ENCODE data around the gene SLC4A8.

Gene SLC4A8

DNA sequence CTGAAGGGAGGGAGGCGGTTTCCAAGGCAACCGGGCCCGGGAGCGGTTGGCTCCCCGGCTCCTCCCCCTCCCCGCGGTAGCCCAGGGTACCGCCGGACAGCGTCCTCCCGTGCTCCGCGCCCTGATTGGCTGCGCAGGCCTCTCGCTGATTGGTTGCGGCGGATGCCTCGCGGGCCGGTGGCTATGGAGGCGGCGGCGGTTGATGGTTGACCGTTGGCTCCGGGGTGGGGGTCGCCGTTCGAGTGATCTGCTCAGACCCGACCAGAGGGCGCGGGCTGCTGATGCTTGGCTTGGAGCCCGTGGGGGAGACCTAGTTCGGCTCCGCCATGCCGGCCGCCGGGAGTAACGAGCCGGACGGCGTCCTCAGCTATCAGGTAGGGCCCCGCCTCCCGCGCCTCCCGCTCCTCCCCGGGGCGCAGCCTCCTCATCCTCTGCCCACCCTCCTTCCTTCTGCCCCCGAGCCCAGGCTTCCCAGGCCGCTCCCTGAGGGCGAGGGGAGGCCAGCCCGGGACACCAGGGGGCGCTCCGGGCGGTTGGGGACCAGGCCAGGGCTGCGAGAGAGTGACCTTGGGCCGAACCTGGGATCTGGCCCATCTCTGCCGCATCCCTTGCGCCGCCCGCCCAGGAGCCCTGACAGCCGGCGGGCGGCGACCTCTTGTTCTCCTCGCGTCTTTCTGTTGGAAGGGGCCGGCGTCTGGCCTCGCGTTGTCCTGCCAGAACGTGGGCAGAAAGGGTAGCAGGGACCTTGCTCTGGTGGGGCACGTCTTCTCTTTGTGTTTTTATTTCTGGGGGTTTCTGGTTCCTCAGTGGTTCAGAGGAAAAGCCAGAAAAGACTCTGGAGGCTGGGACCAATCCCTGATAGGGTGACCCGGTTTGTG, at the start of gene SLC4A8:
SLC4A8 (plus strand) TSS at position 170 of the 878 bp plus-strand sequence; CDS start at position 327, 157 bp downstream.
- DNase-seq (ENCODE audit: low read depth in 3 of 3, low spot score in 1 of 3), result peak; percentile 21 to 50 (median 41)

DNA sequence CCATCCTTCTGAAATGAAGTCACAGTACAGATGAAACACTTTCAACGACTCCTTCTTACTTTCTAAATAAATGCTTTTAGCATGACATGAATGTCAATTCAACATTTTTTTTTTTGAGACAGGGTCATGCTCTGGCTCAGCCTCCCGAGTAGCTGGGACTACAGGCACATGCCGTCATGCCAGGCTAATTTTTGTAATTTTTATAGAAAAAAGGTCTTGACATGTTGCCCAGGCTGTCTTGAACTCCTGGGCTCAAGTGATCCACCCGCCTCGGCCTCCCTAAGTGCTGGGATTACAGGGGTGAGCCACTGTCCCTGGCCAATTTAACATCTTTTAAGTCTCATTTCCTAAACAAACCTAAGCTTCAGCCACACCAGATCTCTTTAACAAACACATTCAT, 49.8 kb upstream of the SLC4A8 start:
- DNase-seq (ENCODE audit: low read depth in 3 of 3, low spot score in 1 of 3), result no peak

DNA sequence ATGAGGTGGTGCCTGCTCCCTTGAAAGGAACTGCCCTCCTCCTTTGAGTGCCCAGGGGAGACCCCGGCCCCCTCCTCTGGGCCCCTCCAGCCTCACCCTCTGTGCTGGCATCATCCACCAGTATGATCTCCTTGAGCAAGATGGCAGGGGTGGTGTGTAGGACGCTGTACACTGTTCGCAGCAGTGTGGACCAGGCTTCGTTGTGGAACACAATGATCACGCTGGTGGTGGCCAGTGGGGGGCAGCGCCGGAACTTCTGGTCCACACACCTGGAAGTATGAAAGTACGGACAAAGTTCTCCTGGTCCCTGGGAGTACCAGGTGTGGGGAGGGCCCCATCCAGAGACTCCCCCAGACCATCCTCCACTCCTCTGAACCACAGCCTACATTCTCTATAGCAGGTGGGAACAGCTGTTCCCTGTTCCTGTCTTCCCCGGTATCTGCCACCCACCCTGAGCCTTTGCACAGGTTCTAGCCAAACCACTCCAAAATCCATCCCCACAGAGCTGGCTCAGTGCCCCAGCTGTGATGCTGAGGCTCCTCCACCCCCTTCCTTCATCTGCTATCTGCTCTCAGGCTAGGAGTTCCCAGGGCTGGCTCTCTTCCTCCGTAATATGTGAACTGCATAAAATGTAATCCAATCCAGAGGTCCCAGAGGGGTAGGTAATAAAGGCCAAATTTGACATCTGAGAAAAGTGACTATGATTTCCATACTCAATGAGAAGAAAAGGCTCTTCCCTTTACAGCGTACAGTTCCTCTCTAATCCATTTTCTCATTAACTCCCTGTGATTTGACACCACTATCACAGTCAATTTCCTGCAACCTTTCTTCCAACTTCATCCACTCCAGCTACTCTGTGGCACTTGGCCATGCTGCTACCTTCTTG, 47.3 kb upstream of the SLC4A8 start:
- DNase-seq (ENCODE audit: low read depth in 3 of 3, low spot score in 1 of 3), result no peak

DNA sequence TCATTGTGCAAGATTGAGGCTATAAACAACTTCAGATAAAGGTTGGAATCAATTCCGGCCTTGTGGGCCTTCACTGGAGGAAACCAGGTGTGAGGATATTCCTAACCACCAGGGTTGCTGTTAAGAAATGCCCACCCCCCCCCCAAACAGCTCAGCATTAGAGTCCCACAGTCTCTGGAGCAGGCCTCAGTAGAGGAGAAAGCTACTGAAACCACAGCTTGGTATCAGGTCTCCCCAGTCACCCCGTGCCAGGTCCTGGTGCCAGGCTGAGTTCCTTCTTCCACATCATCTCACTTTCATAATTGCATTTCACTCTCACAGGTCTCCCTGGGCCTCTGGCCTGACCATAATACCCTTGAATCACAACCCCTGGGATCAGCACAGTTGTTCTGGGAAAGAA, 45.9 kb upstream of the SLC4A8 start:
- no peak for DNase-seq (ENCODE audit: low read depth in 3 of 3, low spot score in 1 of 3)

DNA sequence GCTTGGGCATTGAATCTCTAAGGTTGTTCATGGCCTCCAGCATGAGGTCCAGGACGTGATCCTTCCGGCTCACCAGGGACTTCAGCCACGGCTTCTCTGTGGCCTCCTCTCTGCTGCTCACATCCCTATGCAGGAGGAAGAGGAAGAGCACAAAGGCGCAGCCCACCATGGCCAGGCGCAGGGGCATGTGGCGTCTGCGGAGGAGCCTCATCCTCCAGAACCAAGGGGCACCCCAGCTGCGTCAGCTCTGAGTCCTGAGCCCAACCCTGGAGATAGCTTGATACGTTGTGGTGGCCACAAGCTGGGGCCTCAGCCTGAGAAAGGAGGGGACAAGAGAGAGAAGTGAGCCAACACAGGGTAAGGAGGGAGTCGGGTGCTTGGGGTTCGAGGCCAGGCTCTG, 45.1 kb upstream of the SLC4A8 start:
- DNase-seq (ENCODE audit: low read depth in 3 of 3, low spot score in 1 of 3), result no peak

DNA sequence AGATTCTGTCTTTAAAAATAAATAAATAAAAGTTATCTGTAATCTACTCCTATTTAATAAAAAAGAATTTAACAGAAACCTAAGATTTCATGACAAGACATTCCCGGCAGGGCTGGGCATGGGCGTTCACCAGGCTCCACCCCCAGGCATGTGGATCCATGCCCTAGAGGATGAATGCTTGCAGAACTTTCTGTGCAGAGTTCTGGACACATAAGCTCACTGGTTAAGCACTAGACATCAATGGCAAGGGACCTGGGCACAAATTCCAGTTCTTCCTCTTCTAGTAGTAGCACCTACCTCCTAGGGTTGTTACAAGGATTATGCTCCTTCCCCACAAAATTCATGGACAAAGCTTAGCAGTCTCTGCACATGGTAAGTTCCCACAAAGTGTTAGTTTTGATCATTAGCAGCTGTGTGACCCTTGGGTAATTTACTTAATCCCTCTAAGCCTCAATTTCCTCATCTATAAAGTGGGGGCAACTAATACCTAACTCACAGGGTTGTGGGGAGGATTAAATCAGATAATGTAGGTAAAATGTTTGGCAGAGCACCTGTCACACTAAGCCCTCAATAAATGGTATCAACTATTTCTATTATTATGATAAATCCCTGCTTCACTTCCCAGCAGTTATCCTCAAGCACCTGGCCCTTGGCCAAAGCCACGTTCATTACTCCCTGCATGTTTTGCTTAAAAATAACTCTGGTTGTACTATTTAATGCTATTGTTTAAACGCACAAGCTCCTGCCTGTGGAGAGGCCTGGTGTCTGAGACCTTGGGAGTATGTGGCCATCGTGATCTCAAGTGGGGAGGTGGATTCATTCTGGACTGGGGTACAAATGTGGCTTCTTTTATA, 43.2 kb upstream of the SLC4A8 start:
- no peak for DNase-seq (ENCODE audit: low read depth in 3 of 3, low spot score in 1 of 3)

DNA sequence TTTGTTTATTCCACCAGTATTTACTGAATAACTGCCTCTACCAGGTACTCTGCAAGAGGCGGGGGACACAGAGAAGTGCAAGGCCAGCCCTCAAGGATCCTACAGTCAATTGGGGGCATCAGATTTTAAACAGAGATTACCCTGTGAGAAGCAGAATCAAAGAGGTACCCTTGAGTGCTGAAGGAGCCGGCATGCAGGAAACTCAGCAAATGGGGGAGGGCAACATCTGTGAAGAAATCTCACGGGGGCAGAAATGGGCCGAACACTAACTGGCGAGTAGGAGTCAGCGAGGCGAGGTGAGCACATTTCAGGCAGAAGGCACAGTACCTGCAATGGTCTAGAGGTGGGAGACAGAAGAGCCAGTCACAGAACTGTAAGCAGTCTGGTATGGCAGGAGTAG, 42.5 kb upstream of the SLC4A8 start:
- no peak for DNase-seq (ENCODE audit: low read depth in 3 of 3, low spot score in 1 of 3)

DNA sequence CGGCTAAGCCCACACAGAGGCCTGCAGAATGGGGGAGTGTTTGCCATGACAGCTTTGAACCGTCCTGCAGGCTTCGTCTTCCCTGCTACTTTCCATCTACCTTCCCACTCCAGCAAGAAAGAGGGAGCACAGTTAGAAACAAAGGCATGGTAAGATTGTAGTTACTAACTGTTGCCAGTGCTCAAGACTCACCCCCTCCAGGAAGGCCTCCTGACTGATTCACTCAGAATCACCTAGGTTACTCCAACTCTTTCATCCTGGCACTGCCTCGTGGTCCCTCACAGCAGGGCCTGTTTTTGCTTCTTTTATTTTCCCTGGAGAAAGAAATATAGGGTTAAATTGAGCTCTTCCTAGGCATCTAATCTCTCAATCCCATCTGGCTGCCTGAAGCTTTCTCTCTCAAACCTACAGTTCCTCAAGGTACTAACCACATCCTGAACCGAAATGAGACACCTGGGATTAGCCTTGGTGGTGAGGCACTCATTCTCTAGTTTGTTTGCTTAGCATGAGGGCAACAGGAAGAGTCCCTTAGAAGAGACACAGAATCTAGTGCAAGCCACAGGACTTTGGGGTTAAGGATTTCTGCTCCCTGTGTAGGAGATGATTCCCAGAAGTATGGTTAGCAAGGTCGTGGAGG, 41.2 kb upstream of the SLC4A8 start:
- DNase-seq (ENCODE audit: low read depth in 3 of 3, low spot score in 1 of 3), result no peak

DNA sequence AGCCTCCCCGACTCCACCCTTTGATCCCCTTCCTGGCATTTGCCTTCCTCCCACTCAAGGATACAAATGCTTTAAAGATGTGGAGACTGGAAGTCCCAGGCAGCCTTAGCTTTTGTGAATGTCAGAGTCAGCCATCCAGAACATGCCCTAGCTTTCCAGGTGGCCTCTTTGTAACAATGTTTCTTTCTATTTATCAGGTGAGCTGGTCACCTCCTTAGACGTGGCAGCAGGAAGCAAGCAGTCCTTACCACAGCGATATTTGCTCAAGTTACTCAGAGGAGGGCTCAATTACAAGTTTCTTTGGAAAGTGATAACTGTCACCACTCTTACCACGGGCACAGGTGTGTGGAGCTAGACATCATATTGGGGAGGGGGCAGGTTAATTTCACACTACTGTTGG, 38.3 kb upstream of the SLC4A8 start:
- no peak for DNase-seq (ENCODE audit: low read depth in 3 of 3, low spot score in 1 of 3)

DNA sequence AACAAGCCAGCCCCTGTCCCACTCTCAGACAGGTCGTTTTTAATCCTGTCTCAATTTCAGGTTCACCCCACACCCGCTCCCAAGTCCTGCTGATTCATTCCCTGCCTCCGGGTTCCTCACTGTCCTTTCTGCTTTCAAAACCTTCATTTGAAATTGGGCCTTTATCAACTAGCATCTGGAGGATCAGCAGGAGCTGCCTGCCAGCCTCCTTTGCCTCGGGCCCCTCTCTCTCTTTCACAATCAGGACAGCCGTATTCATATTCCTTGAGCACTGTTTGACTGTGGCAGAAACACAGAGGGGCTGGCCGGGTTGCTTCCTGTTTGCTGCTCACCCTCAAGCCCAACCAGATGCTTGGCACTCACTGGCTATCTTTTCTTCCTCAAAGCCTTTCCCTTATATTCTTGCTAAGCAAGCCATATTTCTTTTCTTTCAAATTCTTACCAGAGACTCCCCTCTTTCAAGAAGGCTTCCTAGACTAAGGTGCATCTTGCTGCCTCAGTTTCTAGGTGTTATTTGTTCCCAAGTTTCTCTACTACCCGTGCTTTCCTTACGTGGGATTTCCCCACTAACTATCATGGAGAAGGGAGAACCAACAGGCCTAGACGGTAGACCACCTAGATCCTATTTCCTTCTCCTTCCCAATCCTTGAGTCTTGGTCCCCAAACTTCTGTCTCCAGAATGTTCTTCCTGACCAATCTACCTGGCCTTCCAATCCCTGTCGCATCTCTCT, 36.4 kb upstream of the SLC4A8 start:
- DNase-seq (ENCODE audit: low read depth in 3 of 3, low spot score in 1 of 3), result no peak

DNA sequence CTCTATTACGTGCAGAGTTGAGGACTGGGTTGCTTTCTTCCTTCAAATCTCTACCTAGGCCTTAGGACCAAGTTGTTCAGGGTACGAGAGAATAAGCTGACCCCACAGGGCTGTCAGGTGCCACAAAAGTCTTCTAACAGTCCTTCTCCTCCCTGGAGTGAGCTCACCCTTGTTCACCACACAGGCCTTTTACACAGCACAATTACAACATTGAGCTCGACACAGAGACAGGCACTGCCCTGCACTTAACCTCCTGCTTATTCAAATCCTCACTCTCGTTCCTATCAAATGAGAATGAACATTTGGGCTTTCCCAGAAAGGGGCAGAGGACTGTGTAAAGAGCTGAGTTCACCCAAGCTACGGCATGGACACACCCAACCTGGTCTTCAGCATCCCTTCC, 35.8 kb upstream of the SLC4A8 start:
- no peak for DNase-seq (ENCODE audit: low read depth in 3 of 3, low spot score in 1 of 3)

DNA sequence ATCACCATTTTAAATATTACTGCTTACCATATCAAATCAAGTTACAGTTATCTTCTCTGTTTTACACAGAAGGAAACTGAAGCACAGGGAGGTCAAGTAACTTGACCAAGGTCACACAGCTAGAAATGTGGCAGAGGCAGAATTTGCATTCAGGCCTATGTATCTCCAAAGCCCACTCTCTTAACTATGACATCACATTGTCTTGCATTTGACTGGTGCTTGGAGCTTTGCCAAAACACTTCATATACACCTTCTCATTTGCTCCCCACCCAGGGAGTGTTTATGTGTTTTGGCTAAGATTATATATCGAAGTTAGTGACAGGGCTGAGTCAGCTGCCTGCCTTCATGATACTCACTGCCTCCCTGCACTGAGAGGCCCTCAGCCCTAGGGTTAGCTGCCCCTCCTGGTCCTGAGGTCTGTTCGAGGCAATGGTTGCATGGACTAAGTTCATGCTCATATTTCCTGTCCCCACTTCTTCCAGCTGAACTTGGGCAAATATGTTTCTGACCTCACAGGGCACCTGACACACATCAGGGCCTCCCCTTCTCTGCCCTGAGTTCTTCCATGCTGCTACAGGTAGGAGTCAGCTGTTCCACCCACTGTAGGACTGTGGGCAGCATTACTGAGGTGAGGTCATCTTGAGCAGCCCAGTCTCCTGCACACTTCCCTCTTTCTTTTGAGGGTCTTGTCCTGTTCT, 35.2 kb upstream of the SLC4A8 start:
- no peak for DNase-seq (ENCODE audit: low read depth in 3 of 3, low spot score in 1 of 3)

DNA sequence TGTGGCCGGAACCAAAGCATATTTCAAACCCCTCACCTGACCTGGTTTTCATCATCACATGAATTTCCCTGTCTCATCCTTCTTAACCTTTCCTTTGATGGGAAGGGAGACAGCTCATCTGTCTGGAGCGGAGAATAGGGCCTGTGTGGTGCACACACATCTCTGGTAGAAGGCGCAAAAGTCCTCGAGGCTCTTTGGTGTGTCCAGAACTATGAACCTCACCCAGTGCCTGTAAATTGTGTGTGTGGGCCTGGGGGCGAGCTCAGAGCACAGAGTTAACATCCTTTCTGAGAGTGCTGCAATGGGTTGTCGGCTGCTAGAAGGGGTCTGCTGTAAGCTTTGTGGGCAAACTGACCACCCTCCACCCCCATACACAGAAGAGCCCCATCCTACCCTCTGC, 34.2 kb upstream of the SLC4A8 start:
- no peak for DNase-seq (ENCODE audit: low read depth in 3 of 3, low spot score in 1 of 3)

DNA sequence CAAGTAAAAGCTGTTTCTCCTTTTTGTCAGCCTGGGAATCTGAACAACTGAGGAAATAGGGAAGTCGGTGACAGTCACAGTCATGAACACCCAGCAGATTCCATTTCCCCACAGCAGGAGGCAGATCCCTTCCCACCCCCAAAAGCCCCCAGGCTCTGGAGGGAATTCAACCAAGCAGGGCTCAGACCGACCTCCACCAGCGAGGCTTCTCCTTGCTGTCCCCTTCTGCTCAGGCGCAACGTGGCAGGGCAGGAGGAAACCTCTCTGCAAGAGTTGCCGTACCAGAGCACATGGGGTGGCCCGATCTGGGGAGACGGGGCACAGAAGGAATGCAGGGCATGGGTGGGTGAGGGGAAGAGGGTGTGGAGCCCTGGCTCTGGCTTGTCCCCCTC, 33.7 kb upstream of the SLC4A8 start:
- DNase-seq (ENCODE audit: low read depth in 3 of 3, low spot score in 1 of 3), result no peak

DNA sequence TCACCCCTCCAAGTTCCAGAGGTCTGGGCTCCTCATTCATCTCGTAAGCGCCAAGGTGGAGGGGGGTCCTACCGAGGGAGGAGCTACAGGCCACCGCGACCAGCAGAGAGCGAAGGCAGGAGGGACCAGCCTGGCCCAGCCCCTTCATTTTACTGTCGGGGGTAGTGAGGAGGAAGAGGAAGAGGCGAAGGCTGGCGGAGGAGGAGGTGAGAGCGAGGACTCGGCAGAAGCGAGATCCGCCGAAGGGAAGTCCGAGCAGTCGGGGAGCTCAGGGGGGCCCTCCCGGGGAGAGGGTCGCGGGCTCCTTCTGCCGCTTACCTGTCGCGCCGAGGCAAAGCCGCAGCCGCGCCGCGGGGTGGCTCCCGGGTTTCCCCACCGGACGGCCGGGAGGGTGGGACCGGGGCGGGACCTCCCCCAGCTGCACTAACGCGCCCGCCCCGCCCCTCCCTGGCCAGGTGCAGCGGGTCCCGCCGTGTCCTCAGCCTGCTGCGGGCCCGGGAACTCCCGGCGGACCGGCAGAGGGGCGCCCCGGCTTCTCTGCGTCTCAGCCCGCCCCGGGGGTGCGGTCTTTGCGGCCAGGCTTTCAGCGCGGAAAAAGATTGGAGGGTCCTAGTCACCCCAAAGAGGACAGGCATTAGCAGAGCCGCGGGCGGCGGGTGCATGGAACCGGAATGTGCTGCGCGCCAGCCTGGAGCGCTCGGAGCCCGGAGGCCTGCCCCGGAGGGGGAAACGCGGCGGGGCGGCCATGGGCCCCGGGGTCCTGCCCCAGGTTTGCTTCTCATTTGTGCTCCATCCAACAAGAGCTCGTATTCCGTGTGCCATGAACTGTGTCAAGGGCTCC, 33.1 kb upstream of the SLC4A8 start, which contains the start of gene GALNT6:
GALNT6 (minus strand) TSS at position 124 of the 841 bp plus-strand sequence. CDS start 11,625 bp downstream, outside the sequence.
- DNase-seq (ENCODE audit: low read depth in 3 of 3, low spot score in 1 of 3), result peak; percentile 40 to 63 (median 40)

DNA sequence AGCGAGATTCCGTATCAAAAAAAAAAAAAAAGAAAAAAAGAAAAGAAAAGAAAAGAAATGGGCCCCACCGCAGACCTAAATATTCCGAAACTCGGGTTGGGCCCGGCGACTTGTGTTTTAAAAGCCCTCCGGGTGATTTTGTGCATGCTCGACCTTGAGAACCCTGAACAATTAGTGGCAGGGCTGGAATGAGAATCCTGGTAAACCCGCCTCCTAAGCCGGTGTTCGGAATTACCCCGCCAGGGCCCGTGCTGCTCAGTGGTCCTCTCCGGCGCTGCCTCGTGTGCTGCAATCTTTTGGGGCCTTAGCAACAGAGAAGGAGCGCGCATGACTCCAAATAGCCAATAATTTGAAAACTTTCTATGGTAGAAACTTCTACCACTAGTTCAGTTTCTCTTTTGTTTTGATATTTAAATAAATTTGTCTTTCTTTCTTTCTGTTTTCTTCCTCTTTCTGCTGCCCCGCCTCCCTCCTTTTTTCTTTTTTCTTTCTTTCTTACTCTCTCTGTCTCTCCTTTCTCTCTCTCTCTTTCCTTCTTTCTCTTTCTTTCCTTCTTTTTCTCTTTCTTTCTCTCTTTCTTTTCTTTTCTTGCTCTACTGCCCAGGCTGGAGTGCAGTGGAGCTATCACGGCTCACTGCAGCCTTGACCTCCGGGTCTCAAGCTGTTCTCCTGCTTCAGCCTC, 31.9 kb upstream of the SLC4A8 start:
- no peak for DNase-seq (ENCODE audit: low read depth in 3 of 3, low spot score in 1 of 3)

DNA sequence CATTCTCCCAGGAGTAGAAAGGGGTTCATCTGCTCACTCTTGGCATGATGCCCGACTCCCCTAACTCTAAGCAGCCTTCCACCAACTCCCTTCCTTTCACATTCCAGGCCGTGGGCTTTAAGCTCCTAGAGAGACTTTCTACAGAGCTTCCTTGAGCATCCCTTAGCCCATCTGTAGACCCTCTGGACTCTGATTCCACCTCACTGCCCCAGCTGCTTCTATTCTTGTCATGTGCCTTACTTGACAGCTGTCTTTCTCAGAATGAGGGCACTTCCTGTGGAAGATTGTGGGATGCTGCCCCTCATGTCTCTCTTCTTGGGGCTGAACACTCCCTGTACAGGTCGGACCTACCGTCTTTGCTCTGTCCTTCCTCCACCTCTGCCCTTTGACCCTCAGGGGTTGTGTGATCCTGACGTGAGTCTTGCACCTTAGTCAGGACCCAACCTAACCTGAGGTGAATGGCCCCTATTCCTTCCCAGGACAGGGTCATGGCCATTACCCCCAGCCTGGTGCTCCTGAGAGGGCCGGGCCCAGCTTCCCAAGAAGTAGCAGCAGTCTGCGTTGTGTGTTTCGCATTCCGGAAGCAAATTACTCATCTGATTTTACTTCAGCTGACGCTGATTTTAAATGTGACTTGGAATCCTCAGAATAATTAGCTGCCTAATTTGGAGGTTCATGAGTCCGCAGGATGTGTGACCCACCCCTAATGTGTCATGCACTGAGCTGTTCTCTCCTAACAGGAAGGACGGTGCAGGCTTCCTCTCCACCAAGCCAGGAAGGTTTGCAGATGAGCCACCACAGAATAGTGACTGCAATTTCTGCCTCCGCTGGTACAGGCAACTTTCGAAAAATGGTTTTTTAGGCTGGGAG, 30.7 kb upstream of the SLC4A8 start:
- DNase-seq (ENCODE audit: low read depth in 3 of 3, low spot score in 1 of 3), result peak in 1 of 3 donors; percentile 15
